A673 (cell line): ENCODE measurements around the gene ERP29. TPM values are rescaled to one million over a fixed set of nuclear protein-coding genes. Genes with fewer than 3 reads are reported as not detected.

Source experiments
- BruUV-seq: library from RNA; stranded (reverse); fragments of 400-500 nt; replicated peaks from 2 replicates; lab custom pipeline; 2021; lab: Mats Ljungman, UMichigan
- CTCF ChIA-PET: fragments of 300-600 bp; sonication (Branson Sonifier 250); formaldehyde crosslinking; loops from one replicate; lab custom pipeline; 2022; ENCODE audit warnings: antibody characterized with exemption; lab: Charles Lee
- POLR2A ChIA-PET: fragments of 300-600 bp; sonication (Branson Sonifier 250); formaldehyde crosslinking; loops from one replicate; lab custom pipeline; 2022; ENCODE audit warnings: antibody characterized with exemption; ENCODE audit not compliant: low non-redundant PET; lab: Charles Lee
- DNase-seq: peaks from one replicate; pipeline ENCODE4 v3.0.0-alpha.2; 2015; ENCODE audit warnings: low spot score
- H3K27ac ChIP-seq: fragments of 200-600 bp; sonication (generic); 2 replicates; pipeline ENCODE4 v1.5.1; 2016; ENCODE audit warnings: mixed run types, low read depth, mild to moderate bottlenecking, mixed read lengths, antibody characterized with exemption, low read length; ENCODE audit not compliant: poor library complexity, severe bottlenecking
- H3K27me3 ChIP-seq: fragments of 200-600 bp; sonication (generic); replicated peaks from 2 replicates; pipeline ENCODE4 v1.6.1; 2017; ENCODE audit warnings: mixed run types, low read depth, mild to moderate bottlenecking, mixed read lengths, antibody characterized with exemption, low read length; ENCODE audit not compliant: insufficient read depth, poor library complexity
- H3K36me3 ChIP-seq: fragments of 200-600 bp; sonication (generic); 2 replicates; pipeline ENCODE4 v1.6.1; 2016; ENCODE audit warnings: mixed run types, mild to moderate bottlenecking, mixed read lengths, antibody characterized with exemption, low read length; ENCODE audit not compliant: insufficient read depth, poor library complexity, severe bottlenecking
- H3K4me1 ChIP-seq: fragments of 200-600 bp; sonication (generic); 2 replicates; pipeline ENCODE4 v1.6.1; 2017; ENCODE audit warnings: mixed run types, mild to moderate bottlenecking, mixed read lengths, antibody characterized with exemption, low read length; ENCODE audit not compliant: insufficient read depth, poor library complexity, severe bottlenecking
- H3K4me3 ChIP-seq: fragments of 200-600 bp; sonication (generic); 2 replicates; pipeline ENCODE4 v1.5.1; 2016; ENCODE audit warnings: low read depth, mixed run types, mild to moderate bottlenecking, mixed read lengths, low read length; ENCODE audit not compliant: poor library complexity, severe bottlenecking
- H3K9me3 ChIP-seq: fragments of 200-600 bp; sonication (generic); 2 replicates; pipeline ENCODE4 v1.6.1; 2016; ENCODE audit warnings: mixed run types, low read depth, mild to moderate bottlenecking, mixed read lengths, antibody characterized with exemption, low read length; ENCODE audit not compliant: poor library complexity, severe bottlenecking
- CTCF ChIP-seq: fragments of 300-800, 200-600 bp; sonication (generic); conservative IDR thresholded peaks from 2 replicates; pipeline ENCODE4 v1.5.1; 2017; ENCODE audit warnings: low read depth, mild to moderate bottlenecking, antibody characterized with exemption, low read length, moderate library complexity, mixed read lengths
- EZH2 ChIP-seq: fragments of 200-600 bp; sonication (generic); IDR thresholded peaks from 2 replicates; pipeline ENCODE4 v1.6.1; 2017; ENCODE audit warnings: borderline replicate concordance, low read depth, mild to moderate bottlenecking, mixed read lengths, antibody characterized with exemption, low read length; ENCODE audit not compliant: poor library complexity, severe bottlenecking
- intact Hi-C: fragments of 100-400 bp; cut with micrococcal nuclease; formaldehyde crosslinking; loops from one replicate; pipeline ENCODE4 v1.10.0; 2022; ENCODE audit not compliant: unreplicated experiment
- total RNA-seq: library from RNA; stranded (reverse); gene quantifications from 2 replicates; pipeline ENCODE4 v1.2.3, GENCODE V29; 2021

ERP29 gene
- total RNA-seq, 1 experiment from 2014 or later = 109 TPM

- DNase-seq = no peak
- POLR2A ChIA-PET = no interaction called here
- Histone ChIP-seq H3K4me1 (no peaks in the 10 kb centered on the region), H3K27ac (no peak overlapping the region), H3K4me3 (no peak overlapping the region), H3K27me3 (no peaks in the 10 kb centered on the region), H3K36me3 (no peaks in the 10 kb centered on the region), H3K9me3 (no peaks in the 10 kb centered on the region)
- CTCF ChIA-PET = no interaction called here
- no TSS peak for BruUV-seq
- TF ChIP-seq CTCF (no peak), EZH2 (no peak)
- intact Hi-C loops = no loop called here
Observed at GRCh38 chr12:111978545-111978944, 34.7 kb upstream of the ERP29 start.

DNA sequence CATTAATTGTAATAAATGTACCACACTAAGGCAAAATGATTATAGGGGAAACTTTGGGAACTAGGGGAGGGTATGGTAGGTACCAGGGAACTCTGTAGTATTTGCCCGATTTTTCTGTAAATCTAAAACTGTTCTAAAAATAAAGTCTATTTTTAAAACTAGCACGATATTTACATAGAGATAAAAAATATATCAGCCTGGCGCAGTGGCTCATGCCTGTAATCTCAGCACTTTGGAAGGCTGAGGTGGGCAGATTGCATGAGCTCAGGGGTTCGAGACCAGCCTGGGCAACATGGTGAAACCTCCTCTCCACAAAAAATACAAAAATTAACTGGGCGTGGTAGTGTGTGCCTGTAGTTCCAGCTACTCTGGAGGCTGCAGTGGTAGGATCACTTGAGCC is 32.6 kb upstream of the ERP29 start:
- ChIA-PET POLR2A (interaction anchor here (0.7 kb wide), 1 partner anchor 33 kb away, joined by 6 read pairs; no protein-coding TSS in a partner anchor), CTCF (no interaction called here)
- H3K27ac ChIP-seq = no peak overlapping the region
- no peaks in the 10 kb centered on the region for H3K4me1 ChIP-seq
- no peak for DNase-seq
- intact Hi-C loops = no loop called here
- H3K4me3 ChIP-seq = no peak overlapping the region
- no peaks in the 10 kb centered on the region for H3K9me3 ChIP-seq
- TF ChIP-seq EZH2 (no peak), CTCF (no peak)
- no TSS peak for BruUV-seq
- H3K27me3 ChIP-seq = no peaks in the 10 kb centered on the region
- no peaks in the 10 kb centered on the region for H3K36me3 ChIP-seq

DNA sequence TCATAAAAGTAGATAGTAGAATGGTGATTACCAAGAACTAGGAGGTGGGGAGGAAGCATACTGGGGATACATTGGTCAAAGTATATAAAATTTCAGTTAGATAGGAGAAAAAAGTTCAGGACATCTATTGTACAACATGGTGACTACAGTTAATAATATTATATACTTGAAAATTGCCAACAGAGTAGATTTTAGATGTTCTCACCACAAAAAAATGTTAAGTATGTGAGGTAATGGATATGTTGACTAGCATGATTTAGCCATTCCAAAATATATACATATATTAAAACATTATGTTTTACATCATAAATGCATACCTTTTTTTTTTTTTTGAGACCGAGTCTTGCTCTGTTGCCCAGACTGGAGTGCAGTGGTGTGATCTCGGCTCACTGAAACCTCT is 31.2 kb upstream of the ERP29 start:
- no peak overlapping the region for H3K27ac ChIP-seq
- CTCF ChIA-PET = no interaction called here
- H3K9me3 ChIP-seq = no peaks in the 10 kb centered on the region
- no peaks in the 10 kb centered on the region for H3K36me3 ChIP-seq
- DNase-seq = no peak
- BruUV-seq = no TSS peak
- TF ChIP-seq EZH2 = no peak
- TF ChIP-seq CTCF = no peak
- H3K27me3 ChIP-seq = no peaks in the 10 kb centered on the region
- no peak overlapping the region for H3K4me3 ChIP-seq
- intact Hi-C loops = no loop called here
- no peaks in the 10 kb centered on the region for H3K4me1 ChIP-seq
- POLR2A ChIA-PET = no interaction called here
